ENCODE data around the gene KRTAP5-8. TPM values are rescaled to one million over a fixed set of nuclear protein-coding genes. Genes with fewer than 3 reads are reported as not detected.

Gene KRTAP5-8
- total RNA-seq, 1 experiment from 2014 or later, result not detected

GRCh38 chr11:71580057-71581003 is 42.5 kb downstream of the KRTAP5-8 start:
- no peaks in the 10 kb centered on the region for H3K9me2 ChIP-seq (ENCODE audit: insufficient read depth)

More at GRCh38 chr11:71580057-71581003, 42.5 kb downstream of the KRTAP5-8 start:
- DNase-seq (ENCODE audit: low read depth, low spot score), result peak; percentile 48
- Histone ChIP-seq H3K9me3 (ENCODE audit: control insufficient read depth in 1 of 2, insufficient read depth in 1 of 2, low read depth in 1 of 2, low read length in 2 of 2) (no peaks in the 10 kb centered on the region), H3K4me1 (ENCODE audit: control insufficient read depth in 1 of 2, insufficient read depth in 2 of 2, low read length in 2 of 2) (peaks cover 0 to 4% of the 10 kb centered on the region in 2 experiments; a peak in 1 of 4 replicates), H3K36me3 (ENCODE audit: control insufficient read depth in 1 of 2, insufficient read depth in 2 of 2, low read length in 2 of 2) (no peaks in the 10 kb centered on the region), H3K27ac (ENCODE audit: low read depth, low read length) (no peak overlapping the region), H3K79me2 (ENCODE audit: insufficient read depth, low read length) (no peaks in the 10 kb centered on the region), H3K4me2 (ENCODE audit: low read length) (peak overlapping the region; percentile 27; the same call in 1 of the 2 replicates), H3K9ac (ENCODE audit: low read length) (no peak overlapping the region), H4K20me1 (ENCODE audit: insufficient read depth) (no peaks in the 10 kb centered on the region), H3K4me3 (replicated peaks in 1 of 2; ENCODE audit: low read depth in 1 of 2, low read length in 2 of 2) (no peak overlapping the region), H2AFZ (ENCODE audit: low read depth, low read length, poor library complexity, severe bottlenecking) (peak overlapping the region; percentile 79), H3K27me3 (ENCODE audit: insufficient read depth, low read length) (peaks cover 4% of the 10 kb centered on the region; the same call in 1 of the 2 replicates)
- CTCF ChIA-PET, result interaction anchor here (0.7 to 1.8 kb wide), 7 partner anchors 9 to 460 kb away, joined by 3 to 19 read pairs (median 4); no protein-coding TSS in a partner anchor
- ATAC-seq, result peak; percentile 95
- intact Hi-C loops (cut with micrococcal nuclease), result no loop called here
- TF ChIP-seq RAD21 (IDR thresholded peaks at IDR 0.05; ENCODE audit: low read depth) (peak; percentile 44; the same call in 1 of the 2 replicates), FOSL1 (IDR thresholded peaks at IDR 0.05; ENCODE audit: low read depth) (no peak), EZH2phosphoT487 (IDR thresholded peaks at IDR 0.05; ENCODE audit: borderline replicate concordance) (no peak), YY1 (IDR thresholded peaks at IDR 0.05; ENCODE audit: extremely low read depth, insufficient replicate concordance, low read depth, low read length) (peak; percentile 10), CBX3 (IDR thresholded peaks at IDR 0.05; ENCODE audit: low read depth) (peak; percentile 90), CEBPB (IDR thresholded peaks at IDR 0.05; ENCODE audit: low read depth) (no peak), TCF7L2 (IDR thresholded peaks at IDR 0.05; ENCODE audit: borderline replicate concordance, extremely low read depth, insufficient read depth, insufficient read length) (peak; percentile 30)
- TF ChIP-seq, protein P1, sequence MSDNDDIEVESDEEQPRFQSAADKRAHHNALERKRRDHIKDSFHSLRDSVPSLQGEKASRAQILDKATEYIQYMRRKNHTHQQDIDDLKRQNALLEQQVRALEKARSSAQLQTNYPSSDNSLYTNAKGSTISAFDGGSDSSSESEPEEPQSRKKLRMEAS (IDR thresholded peaks at IDR 0.05), result peak; percentile 97
- TF ChIP-seq, protein P2, sequence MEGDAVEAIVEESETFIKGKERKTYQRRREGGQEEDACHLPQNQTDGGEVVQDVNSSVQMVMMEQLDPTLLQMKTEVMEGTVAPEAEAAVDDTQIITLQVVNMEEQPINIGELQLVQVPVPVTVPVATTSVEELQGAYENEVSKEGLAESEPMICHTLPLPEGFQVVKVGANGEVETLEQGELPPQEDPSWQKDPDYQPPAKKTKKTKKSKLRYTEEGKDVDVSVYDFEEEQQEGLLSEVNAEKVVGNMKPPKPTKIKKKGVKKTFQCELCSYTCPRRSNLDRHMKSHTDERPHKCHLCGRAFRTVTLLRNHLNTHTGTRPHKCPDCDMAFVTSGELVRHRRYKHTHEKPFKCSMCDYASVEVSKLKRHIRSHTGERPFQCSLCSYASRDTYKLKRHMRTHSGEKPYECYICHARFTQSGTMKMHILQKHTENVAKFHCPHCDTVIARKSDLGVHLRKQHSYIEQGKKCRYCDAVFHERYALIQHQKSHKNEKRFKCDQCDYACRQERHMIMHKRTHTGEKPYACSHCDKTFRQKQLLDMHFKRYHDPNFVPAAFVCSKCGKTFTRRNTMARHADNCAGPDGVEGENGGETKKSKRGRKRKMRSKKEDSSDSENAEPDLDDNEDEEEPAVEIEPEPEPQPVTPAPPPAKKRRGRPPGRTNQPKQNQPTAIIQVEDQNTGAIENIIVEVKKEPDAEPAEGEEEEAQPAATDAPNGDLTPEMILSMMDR (IDR thresholded peaks at IDR 0.05 in 2 of 3, conservative IDR thresholded peaks at IDR 0.05 in 1 of 3; ENCODE audit: borderline replicate concordance in 1 of 3, insufficient read depth in 1 of 3, low read depth in 2 of 3, low read length in 2 of 3), result peak; percentile 76 to 91 (median 83)
- RAD21 ChIA-PET (ENCODE audit: low non-redundant PET in 1 of 2, low total read pairs in 2 of 2, uncharacterized antibody in 2 of 2, unreplicated experiment in 2 of 2), result no interaction called here
- POLR2A ChIA-PET, result no interaction called here
- no TSS peak for BruUV-seq (replicated peaks)

All from HCT116 (cell line).